ENCODE results near the gene TYW1.
"Not testable (repeated sequence)": the region's sequence is repeated elsewhere in the genome, so short reads cannot be mapped to it uniquely, and the experiment has no call there.

DNA sequence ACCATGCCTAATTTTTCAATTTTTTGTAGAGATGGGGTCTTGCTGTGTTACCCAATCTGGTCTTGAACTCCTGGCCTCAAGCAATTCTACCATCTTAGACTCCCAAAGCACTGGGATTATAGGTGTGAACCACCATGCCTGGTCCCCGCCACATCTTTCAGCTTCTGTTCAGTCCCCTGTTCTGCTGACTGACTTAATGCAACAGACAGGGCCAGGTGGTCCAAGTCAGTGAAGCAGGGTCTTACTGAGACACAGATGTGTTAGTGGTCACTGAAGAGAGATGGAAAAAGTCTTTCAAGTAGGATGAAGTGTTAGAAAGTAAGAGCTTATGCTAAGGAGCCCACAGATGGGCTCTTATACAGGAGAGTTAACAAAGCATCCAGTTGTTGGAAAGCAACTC is 246.2 kb downstream of the TYW1 start:
- TF ChIP-seq, protein P1, sequence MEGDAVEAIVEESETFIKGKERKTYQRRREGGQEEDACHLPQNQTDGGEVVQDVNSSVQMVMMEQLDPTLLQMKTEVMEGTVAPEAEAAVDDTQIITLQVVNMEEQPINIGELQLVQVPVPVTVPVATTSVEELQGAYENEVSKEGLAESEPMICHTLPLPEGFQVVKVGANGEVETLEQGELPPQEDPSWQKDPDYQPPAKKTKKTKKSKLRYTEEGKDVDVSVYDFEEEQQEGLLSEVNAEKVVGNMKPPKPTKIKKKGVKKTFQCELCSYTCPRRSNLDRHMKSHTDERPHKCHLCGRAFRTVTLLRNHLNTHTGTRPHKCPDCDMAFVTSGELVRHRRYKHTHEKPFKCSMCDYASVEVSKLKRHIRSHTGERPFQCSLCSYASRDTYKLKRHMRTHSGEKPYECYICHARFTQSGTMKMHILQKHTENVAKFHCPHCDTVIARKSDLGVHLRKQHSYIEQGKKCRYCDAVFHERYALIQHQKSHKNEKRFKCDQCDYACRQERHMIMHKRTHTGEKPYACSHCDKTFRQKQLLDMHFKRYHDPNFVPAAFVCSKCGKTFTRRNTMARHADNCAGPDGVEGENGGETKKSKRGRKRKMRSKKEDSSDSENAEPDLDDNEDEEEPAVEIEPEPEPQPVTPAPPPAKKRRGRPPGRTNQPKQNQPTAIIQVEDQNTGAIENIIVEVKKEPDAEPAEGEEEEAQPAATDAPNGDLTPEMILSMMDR (IDR thresholded peaks at IDR 0.05), result not testable (repeated sequence)
- not testable (repeated sequence) for TF ChIP-seq POLR2AphosphoS5 (IDR thresholded peaks at IDR 0.05)

All from esophagus muscularis mucosa (tissue), 3 donors.